ENCODE measurements around the gene ACOXL.

ACOXL gene

DNA sequence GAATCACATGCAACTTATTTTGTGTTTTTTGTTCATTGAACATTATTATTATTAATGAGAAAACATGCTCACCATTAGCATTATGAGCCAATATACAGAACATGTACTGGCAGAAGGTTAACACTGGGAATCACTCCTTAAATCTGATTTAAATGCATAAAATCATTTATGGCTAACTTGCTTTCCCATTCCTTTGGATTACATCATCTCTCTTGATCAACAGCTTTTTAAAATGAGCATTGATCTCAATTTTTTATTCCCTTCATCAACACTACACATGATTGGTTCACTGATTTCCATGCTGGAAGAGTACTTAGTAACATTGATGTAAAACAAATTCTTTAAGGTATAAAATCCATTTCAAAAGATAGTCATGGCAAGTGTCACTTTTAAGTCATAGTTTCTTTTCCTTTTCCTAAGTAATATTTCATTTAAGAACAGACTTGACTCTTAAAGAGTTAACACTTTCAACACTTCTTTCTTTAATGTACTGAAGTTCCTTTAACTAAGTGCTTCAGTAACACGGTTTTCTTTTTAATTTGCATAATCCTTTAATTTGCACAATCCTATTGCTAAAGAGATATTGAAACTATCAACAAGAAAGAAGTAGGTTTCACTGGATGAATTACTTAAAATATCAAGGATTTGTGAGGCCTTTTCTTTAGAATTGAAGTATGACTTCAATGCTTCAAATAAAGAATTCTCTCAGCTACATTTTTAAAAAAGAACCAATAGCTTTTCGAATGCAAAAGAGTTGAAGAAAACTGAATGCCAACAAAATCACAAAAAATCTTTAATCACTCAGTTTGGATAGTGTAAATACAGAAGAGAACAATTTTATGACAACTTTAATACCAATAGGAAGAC is 29.6 kb upstream of the ACOXL start:
- Histone ChIP-seq H3K4me3 (ENCODE audit: low read depth in 1 of 2, low read length in 2 of 2) (no peak overlapping the region), H3K36me3 (ENCODE audit: control insufficient read depth in 1 of 2, insufficient read depth in 2 of 2, low read length in 2 of 2) (no peaks in the 10 kb centered on the region), H3K4me1 (ENCODE audit: control insufficient read depth in 1 of 2, insufficient read depth in 2 of 2, low read length in 2 of 2) (no peaks in the 10 kb centered on the region), H3K9ac (ENCODE audit: low read depth in 1 of 2, low read length in 2 of 2) (no peak overlapping the region), H3K27me3 (ENCODE audit: control insufficient read depth in 1 of 2, insufficient read depth in 2 of 2, low read length in 2 of 2) (peaks cover 0 to 8% of the 10 kb centered on the region in 2 donors), H3K27ac (ENCODE audit: low read depth, low read length) (no peak overlapping the region), H3K9me3 (ENCODE audit: control insufficient read depth in 1 of 2, low read length in 2 of 2) (no peaks in the 10 kb centered on the region)

DNA sequence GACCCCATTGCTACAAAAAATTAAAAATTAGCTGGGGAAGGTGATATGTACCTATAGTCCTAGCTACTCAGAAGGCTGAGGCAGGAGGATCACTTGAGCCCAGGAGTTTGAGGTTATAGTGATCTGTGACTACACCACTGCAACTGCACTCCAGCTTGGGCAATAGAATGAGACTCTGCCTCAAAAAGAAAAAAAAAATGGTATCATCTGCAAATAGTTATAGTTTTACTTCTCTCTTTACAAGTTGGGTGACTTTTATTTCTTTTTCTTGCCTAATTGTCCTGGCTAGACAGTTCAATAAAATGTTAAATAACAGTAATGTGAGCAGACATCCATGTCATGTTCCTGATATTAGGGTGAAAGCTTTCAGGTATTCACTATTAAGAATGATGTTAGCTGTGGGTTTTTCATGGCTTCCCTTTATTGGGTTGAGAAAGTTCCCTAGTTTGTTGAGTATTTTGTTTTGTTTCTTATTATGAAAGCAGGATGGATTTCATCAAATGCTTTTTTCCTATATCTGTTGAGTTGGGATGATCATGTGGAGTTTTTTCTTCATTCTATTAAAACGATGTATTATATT is 24.9 kb upstream of the ACOXL start:
- Histone ChIP-seq H3K4me1 (ENCODE audit: control insufficient read depth in 1 of 2, insufficient read depth in 2 of 2, low read length in 2 of 2) (no peaks in the 10 kb centered on the region), H3K9ac (ENCODE audit: low read depth in 1 of 2, low read length in 2 of 2) (no peak overlapping the region), H3K9me3 (ENCODE audit: control insufficient read depth in 1 of 2, low read length in 2 of 2) (no peaks in the 10 kb centered on the region)

DNA sequence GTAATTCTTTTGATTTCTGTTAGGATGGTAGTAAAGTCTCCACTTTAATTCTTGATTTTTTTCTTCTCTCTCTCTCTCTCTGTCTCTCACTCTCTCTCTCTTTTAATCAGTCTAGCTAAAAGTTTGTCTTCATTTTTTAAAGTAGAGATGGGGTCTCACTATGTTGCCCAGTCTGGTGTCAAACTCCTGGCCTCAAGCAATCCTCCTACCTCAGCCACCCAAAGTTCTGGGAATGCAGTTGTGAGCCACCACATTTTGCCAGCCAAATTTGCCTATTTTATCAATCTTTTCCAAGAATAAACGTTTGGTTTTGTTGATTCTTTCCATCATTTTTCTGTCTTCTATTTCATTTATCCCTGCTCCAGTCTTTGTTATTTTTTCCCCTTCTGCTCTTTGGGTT is 23.9 kb upstream of the ACOXL start:
- no peak overlapping the region for H3K27ac ChIP-seq (ENCODE audit: low read depth, low read length)
- no peak overlapping the region for H3K4me3 ChIP-seq (ENCODE audit: low read depth in 1 of 2, low read length in 2 of 2)
- H3K27me3 ChIP-seq (ENCODE audit: control insufficient read depth in 1 of 2, insufficient read depth in 2 of 2, low read length in 2 of 2), result peaks cover 5 to 14% of the 10 kb centered on the region in 2 donors
- no peaks in the 10 kb centered on the region for H3K4me1 ChIP-seq (ENCODE audit: control insufficient read depth in 1 of 2, insufficient read depth in 2 of 2, low read length in 2 of 2)
- no peak overlapping the region for H3K9ac ChIP-seq (ENCODE audit: low read depth in 1 of 2, low read length in 2 of 2)
- H3K9me3 ChIP-seq (ENCODE audit: control insufficient read depth in 1 of 2, low read length in 2 of 2), result no peaks in the 10 kb centered on the region
- no peaks in the 10 kb centered on the region for H3K36me3 ChIP-seq (ENCODE audit: control insufficient read depth in 1 of 2, insufficient read depth in 2 of 2, low read length in 2 of 2)

More for the DNA sequence above, 24.9 kb upstream of the ACOXL start:
- no peaks in the 10 kb centered on the region for H3K36me3 ChIP-seq (ENCODE audit: control insufficient read depth in 1 of 2, insufficient read depth in 2 of 2, low read length in 2 of 2)
- no peak overlapping the region for H3K27ac ChIP-seq (ENCODE audit: low read depth, low read length)
- H3K4me3 ChIP-seq (ENCODE audit: low read depth in 1 of 2, low read length in 2 of 2), result no peak overlapping the region
- H3K27me3 ChIP-seq (ENCODE audit: control insufficient read depth in 1 of 2, insufficient read depth in 2 of 2, low read length in 2 of 2), result peaks cover 5 to 14% of the 10 kb centered on the region in 2 donors

DNA sequence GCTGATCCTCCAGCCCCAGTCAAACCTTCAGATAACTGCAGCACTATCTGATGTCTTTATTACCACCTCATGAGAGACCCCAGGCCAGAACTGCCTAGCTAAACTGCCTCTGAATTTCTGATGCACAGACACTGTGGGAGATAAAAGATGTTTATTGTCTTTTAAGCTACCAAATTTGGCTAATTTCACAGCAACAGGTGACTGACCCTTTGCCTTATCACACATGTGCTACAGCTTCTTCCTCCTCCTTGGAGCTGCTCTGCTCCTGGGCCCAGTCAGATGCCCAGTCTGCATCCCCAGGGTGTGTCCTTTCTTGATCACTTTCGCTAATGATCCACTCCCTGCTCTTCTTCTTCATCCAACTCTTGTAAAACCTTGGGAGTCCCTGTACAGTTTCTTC is 19.6 kb upstream of the ACOXL start:
- Histone ChIP-seq H3K9ac (ENCODE audit: low read depth in 1 of 2, low read length in 2 of 2) (no peak overlapping the region), H3K9me3 (ENCODE audit: control insufficient read depth in 1 of 2, low read length in 2 of 2) (no peaks in the 10 kb centered on the region), H3K27me3 (ENCODE audit: control insufficient read depth in 1 of 2, insufficient read depth in 2 of 2, low read length in 2 of 2) (peaks cover 11% of the 10 kb centered on the region in 2 donors), H3K4me1 (ENCODE audit: control insufficient read depth in 1 of 2, insufficient read depth in 2 of 2, low read length in 2 of 2) (no peaks in the 10 kb centered on the region), H3K4me3 (ENCODE audit: low read depth in 1 of 2, low read length in 2 of 2) (no peak overlapping the region), H3K36me3 (ENCODE audit: control insufficient read depth in 1 of 2, insufficient read depth in 2 of 2, low read length in 2 of 2) (no peaks in the 10 kb centered on the region), H3K27ac (ENCODE audit: low read depth, low read length) (no peak overlapping the region)

DNA sequence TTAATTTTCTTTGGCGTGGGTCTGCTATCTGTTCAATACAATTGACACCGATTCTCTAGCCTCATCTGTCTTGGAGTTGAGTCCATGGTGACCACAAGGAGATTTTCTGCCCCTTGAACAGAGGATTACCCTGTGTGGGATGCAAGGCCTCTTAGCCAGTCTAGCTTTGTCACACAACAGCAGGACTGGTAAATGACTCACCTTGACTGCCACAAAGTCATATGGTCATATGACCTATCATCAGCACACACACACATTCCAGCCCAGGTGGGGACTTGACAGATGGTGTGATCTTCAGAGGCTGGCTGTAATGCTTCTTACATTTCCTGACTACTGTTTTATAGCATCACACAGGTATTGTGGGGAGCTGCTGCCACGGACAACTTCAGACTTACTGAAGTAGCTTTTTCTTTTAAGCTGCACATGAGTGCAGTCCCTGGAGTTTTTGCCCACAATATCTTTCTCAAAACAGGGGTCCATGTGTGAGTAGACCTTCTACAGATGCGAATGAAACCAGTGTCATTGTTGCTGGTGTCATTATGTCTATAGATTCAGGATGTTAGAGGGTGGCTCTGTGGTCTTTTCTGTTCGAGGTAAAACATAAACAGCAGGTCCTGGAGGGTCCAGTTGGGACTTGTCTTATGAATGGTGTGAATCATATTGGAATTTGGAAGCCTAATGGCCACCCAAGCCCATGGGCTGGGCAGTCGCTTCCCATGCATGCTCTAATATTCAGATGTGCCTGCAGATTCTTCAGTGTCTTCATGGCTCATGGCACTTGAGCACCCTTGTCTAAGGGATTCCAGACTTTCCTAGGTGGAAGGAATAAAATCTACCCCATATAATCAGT is 18.6 kb upstream of the ACOXL start:
- no peak overlapping the region for H3K9ac ChIP-seq (ENCODE audit: low read depth in 1 of 2, low read length in 2 of 2)
- no peaks in the 10 kb centered on the region for H3K4me1 ChIP-seq (ENCODE audit: control insufficient read depth in 1 of 2, insufficient read depth in 2 of 2, low read length in 2 of 2)
- H3K27ac ChIP-seq (ENCODE audit: low read depth, low read length), result no peak overlapping the region
- no peak overlapping the region for H3K4me3 ChIP-seq (ENCODE audit: low read depth in 1 of 2, low read length in 2 of 2)
- peaks cover 11 to 14% of the 10 kb centered on the region in 2 donors for H3K27me3 ChIP-seq (ENCODE audit: control insufficient read depth in 1 of 2, insufficient read depth in 2 of 2, low read length in 2 of 2)
- H3K9me3 ChIP-seq (ENCODE audit: control insufficient read depth in 1 of 2, low read length in 2 of 2), result no peaks in the 10 kb centered on the region
- H3K36me3 ChIP-seq (ENCODE audit: control insufficient read depth in 1 of 2, insufficient read depth in 2 of 2, low read length in 2 of 2), result no peaks in the 10 kb centered on the region

DNA sequence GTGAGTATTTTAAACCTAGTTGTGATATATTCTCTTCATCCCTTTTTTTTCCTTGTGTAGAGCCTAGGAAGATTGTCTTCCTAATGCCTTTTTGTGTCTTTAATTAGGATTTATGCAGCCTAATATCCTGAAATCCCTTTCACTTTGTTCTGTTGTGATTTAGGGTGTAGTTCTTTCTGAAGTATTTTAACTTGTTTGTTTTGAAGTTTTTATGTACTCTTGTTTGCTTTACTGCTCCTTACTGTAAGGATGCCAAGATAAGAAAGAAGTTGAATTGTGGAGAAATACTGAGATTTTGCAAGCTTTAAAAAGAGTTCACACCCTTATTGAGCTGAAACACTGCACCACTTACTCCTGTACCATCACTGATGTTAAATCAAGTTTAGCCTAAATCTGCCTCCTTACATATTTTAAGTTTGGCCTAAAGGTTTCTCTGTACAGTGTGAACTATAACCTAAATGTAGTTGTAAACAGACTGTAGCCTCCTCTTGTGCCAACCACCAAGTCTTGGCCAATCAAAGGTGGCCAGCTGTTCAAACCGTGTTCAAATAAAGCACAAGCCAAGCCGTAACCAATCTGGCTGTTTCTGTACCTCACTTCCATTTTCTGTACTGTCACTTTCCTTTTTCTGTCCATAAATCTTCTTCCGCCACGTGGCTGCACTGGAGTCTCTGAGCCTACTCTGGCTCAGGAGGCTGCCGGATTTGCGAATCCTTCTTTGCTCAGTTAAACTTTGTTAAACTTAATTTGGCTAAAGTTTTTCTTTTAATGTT is 17.7 kb upstream of the ACOXL start:
- no peaks in the 10 kb centered on the region for H3K4me1 ChIP-seq (ENCODE audit: control insufficient read depth in 1 of 2, insufficient read depth in 2 of 2, low read length in 2 of 2)
- peaks cover 14% of the 10 kb centered on the region in 2 donors for H3K27me3 ChIP-seq (ENCODE audit: control insufficient read depth in 1 of 2, insufficient read depth in 2 of 2, low read length in 2 of 2)
- no peak overlapping the region for H3K4me3 ChIP-seq (ENCODE audit: low read depth in 1 of 2, low read length in 2 of 2)
- no peak overlapping the region for H3K9ac ChIP-seq (ENCODE audit: low read depth in 1 of 2, low read length in 2 of 2)
- no peak overlapping the region for H3K27ac ChIP-seq (ENCODE audit: low read depth, low read length)
- H3K36me3 ChIP-seq (ENCODE audit: control insufficient read depth in 1 of 2, insufficient read depth in 2 of 2, low read length in 2 of 2), result no peaks in the 10 kb centered on the region
- H3K9me3 ChIP-seq (ENCODE audit: control insufficient read depth in 1 of 2, low read length in 2 of 2), result no peaks in the 10 kb centered on the region

DNA sequence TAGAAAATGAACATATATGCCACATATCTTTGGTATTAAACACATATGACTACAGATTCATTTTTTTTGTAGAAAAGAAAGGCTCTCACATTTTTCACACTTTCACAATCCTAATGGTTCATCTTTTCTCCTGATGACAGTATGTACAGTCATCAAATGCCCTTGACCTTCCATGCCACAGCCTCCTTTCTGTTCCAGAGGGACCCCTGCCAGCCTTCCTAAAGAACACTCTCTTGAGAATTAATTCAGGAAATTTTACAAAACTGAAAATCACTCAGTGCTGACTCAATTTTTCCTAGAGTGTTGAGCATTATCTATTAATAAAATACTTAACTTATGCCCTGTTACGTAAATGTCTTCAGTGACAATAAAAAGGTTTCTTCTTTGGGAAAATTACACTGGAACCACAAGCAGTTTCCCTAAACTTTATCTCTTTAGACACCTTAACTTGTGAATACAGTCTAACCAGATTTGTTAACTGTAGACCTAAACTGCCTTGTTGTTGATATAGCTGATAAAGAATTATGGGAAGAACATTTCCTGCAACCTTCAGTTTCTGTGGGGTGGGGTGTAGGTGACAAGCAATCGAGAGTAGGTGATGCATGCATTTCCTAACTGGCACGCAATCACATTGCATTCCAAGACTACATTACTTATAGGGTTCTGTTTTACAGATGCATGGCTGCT is 15.3 kb upstream of the ACOXL start:
- Histone ChIP-seq H3K27me3 (ENCODE audit: control insufficient read depth in 1 of 2, insufficient read depth in 2 of 2, low read length in 2 of 2) (peaks cover 9 to 10% of the 10 kb centered on the region in 2 donors), H3K4me3 (ENCODE audit: low read depth in 1 of 2, low read length in 2 of 2) (no peak overlapping the region), H3K4me1 (ENCODE audit: control insufficient read depth in 1 of 2, insufficient read depth in 2 of 2, low read length in 2 of 2) (no peaks in the 10 kb centered on the region), H3K36me3 (ENCODE audit: control insufficient read depth in 1 of 2, insufficient read depth in 2 of 2, low read length in 2 of 2) (no peaks in the 10 kb centered on the region), H3K9ac (ENCODE audit: low read depth in 1 of 2, low read length in 2 of 2) (no peak overlapping the region), H3K27ac (ENCODE audit: low read depth, low read length) (no peak overlapping the region), H3K9me3 (ENCODE audit: control insufficient read depth in 1 of 2, low read length in 2 of 2) (no peaks in the 10 kb centered on the region)

DNA sequence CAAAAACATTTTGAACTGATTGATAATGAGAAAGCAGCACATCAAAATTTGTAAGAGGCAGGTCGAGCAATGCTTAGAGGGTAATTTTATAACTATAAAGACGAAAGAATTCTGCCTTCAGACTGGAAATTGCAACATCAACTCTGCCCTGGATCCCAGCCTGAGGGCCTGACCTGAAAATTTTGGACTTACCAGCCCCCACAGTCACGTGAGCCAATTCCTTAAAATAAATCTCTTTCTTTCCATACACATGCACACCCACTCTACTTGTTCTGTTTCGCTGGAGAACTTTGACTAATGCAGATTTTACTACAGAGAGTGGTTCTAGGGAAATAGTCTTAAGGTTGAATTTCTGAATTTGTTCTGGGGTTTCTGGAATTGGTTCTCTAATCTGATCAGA is 14.6 kb upstream of the ACOXL start:
- H3K4me3 ChIP-seq (ENCODE audit: low read depth in 1 of 2, low read length in 2 of 2), result no peak overlapping the region
- no peak overlapping the region for H3K27ac ChIP-seq (ENCODE audit: low read depth, low read length)
- no peaks in the 10 kb centered on the region for H3K36me3 ChIP-seq (ENCODE audit: control insufficient read depth in 1 of 2, insufficient read depth in 2 of 2, low read length in 2 of 2)
- no peaks in the 10 kb centered on the region for H3K9me3 ChIP-seq (ENCODE audit: control insufficient read depth in 1 of 2, low read length in 2 of 2)
- H3K9ac ChIP-seq (ENCODE audit: low read depth in 1 of 2, low read length in 2 of 2), result no peak overlapping the region
- no peaks in the 10 kb centered on the region for H3K4me1 ChIP-seq (ENCODE audit: control insufficient read depth in 1 of 2, insufficient read depth in 2 of 2, low read length in 2 of 2)
- H3K27me3 ChIP-seq (ENCODE audit: control insufficient read depth in 1 of 2, insufficient read depth in 2 of 2, low read length in 2 of 2), result peaks cover 10 to 12% of the 10 kb centered on the region in 2 donors

DNA sequence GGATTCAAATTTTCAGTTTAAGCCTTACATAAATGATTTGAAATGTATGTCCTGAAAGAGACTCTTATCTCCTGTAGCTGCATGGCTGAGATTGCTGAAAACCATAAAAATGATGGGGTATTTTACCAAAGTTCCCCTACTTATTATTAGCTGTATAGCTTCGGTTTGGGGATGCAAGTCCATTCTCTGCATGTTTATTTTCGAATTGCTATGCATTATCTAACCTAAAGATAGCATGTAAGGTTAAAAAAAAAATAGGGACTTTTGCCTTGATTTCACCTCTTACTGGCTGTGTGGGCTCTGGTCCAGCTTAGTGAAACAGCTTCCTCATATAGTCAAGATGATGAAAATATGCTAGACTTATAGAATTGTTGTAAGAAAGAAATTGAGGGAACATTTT is 14.0 kb upstream of the ACOXL start:
- Histone ChIP-seq H3K27me3 (ENCODE audit: control insufficient read depth in 1 of 2, insufficient read depth in 2 of 2, low read length in 2 of 2) (peaks cover 10 to 12% of the 10 kb centered on the region in 2 donors), H3K4me1 (ENCODE audit: control insufficient read depth in 1 of 2, insufficient read depth in 2 of 2, low read length in 2 of 2) (no peaks in the 10 kb centered on the region), H3K27ac (ENCODE audit: low read depth, low read length) (no peak overlapping the region), H3K4me3 (ENCODE audit: low read depth in 1 of 2, low read length in 2 of 2) (no peak overlapping the region), H3K9me3 (ENCODE audit: control insufficient read depth in 1 of 2, low read length in 2 of 2) (no peaks in the 10 kb centered on the region), H3K36me3 (ENCODE audit: control insufficient read depth in 1 of 2, insufficient read depth in 2 of 2, low read length in 2 of 2) (no peaks in the 10 kb centered on the region), H3K9ac (ENCODE audit: low read depth in 1 of 2, low read length in 2 of 2) (no peak overlapping the region)

All from duodenal mucosa (tissue), 2 donors.